SIG-M5 (cell line): ENCODE results near the gene DCST1.

Experiments used
- DNase-seq: peaks from one replicate; lab custom pipeline; 2025; lab: John Stamatoyannopoulos, UW

Gene DCST1

DNA sequence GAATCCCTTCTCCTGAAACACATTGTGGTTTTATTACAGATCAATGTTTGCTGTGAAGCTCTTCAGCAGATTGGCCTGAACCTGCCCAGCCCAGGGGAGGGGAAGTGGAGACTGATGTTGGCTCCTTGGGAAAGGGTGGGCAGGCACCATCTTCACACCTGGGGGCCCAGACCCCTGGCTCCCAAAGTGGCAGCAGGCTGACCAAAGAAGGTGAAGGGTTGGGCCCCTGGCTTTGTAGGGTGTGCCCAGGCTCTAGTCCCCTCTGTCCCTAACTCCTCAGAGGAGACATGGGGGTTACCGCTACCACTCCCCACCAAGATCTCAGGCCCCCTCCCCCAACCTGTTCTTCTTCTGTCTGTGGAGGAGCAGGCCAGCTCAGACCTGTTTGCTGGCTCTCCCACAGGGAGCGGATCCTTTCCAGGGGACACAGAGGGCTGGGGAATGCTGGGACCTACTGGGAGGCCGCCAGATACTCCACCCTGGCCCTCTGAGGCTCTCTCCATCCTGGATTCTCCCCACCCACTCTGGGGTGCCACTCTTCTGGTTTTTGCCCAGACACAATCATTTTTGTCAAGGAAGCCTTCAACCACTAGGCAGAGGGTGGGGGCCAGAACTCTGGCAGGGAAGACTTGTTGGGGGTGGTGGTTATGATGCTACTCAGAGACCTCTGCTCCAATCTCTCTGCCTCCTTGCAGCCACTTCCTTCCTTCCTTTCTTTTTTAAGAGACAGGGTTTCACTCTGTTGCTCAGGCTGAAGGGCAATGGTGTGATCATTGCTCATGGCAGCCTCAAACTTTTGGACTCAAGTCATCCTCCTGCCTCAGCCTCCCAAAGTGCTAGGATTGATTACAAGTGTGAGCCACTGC is 40.0 kb downstream of the DCST1 start:
- DNase-seq: no peak

- DNase-seq: no peak
Measured at GRCh38 chr1:155075535-155075934, 41.9 kb downstream of the DCST1 start.

DNA sequence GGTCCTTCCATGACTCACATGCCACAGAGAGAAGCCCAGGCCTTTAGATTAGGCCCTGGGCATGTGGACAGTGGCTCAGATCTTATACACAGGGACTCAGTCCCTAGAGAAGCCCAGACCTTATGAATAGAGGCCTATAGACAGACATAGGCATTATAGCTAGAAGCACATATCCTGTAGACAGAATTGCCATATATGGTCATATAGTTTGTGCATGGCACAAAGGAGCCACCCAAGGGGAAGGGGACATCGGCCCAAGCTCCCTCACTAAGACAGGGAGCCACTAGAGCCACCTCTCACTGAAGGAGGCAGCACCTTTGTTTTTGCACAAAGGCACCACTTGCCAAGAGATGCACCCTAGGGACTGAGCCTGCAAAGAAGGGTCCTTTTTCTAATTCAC is 42.7 kb downstream of the DCST1 start:
- DNase-seq: no peak

DNA sequence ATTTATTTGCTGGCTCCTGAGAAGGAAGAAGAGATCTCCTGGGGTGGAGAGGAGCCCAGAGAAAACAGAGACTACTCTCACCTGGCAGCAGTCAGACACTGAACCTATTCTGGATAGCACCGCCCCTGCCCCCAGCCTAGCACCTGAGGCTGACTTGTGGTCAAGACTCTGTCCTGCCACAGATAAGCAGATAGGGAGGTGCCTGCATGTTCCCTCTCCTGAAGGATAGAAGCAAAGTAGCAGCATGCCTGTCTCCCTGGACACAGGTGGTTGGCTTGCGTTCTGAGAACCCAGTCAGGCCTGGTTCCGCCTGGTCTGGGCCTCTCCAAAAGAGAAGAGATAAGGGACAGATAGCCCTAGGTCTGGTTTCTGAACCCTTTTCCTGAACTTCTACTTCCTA is 43.7 kb downstream of the DCST1 start:
- DNase-seq: no peak

GRCh38 chr1:155077758-155078445 is 44.3 kb downstream of the DCST1 start:
- DNase-seq: no peak

- no peak for DNase-seq
Measured at GRCh38 chr1:155078469-155079209, 45.0 kb downstream of the DCST1 start, which contains the start of gene EFNA3. EFNA3 (plus strand) TSS chr1:155078837; CDS start chr1:155078942, 105 bp downstream.

- DNase-seq: no peak
Measured at GRCh38 chr1:155079210-155079486, 45.5 kb downstream of the DCST1 start.

- DNase-seq: no peak
Measured at GRCh38 chr1:155079487-155080311, 46.1 kb downstream of the DCST1 start.

- DNase-seq: no peak
Measured at GRCh38 chr1:155080312-155081228, 46.9 kb downstream of the DCST1 start.

DNA sequence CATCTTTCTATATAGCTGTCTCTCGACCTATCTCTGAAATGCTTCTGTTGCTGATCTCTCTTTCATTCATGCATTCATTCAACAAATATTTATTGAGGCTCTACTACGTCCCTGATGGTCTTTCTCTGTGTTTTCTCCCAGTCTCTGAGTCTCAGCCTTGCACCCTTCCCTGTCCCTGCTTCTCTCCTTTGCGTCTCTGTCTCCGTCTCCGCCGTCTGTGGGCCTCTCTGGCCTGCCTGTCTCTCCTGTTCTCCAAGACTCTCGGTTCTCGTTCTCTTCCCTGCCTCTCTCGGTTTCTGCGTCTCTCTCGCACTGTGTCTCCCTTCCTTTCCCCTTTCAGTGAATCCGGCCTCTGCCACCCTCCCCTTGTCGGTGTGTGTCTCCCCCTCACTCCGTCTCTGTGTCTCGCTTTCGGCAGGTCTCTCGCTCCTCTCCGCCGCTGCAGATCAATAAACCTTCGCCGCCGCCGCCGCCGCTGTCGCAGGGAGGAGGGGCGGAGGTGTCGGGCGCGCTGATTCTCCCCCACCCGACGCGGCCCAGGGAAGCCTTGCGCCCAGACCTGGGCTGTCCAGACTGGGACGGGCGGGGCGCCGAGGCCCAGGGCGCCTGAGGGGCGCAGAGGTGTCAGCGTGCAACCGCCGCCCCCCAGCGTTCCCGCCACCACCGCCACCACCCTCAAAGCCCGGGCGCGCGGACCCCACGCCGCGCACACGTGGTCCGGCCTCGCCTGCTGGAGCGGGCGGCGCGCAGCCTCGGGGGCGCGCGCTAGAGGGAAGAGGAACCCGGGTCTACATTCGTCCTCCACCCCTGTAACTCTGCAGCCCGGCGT is 48.1 kb downstream of the DCST1 start:
- DNase-seq: no peak

DNA sequence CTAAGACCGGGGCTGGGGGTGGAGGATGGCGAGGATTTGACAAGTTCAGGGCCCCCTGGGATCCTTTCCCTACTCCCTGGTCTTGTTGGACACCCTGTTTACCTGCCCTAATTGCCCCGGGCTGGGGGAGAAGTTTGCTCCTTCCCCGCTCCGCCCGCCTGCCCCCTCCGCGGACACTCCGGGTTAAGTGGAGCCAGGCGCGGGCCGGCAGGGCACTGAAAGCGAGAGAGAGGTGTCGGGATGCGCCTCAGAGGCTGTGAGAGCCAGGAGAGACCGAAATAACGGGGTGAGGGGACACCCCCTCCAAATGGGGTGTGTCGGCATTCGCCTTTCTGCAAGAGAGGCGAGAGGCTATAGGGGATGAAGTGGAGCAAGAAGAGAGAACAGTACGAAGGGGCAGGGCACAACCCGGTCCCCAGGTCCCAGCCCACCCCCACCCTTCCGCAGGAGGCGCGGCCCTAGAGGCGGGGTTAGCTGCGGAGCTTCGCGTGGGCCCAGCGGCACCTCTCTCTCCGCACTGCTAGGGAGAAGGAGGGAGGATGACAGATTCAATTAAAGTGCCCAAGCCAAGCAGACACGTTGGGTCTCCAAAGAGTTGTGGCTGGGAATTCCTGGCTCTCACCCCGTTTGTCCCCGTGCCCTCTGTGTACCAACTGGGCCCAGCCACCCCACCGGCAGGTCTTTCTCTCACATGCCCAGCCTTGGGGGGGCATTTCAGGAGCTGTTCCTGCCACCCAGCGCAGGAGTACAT is 48.9 kb downstream of the DCST1 start:
- DNase-seq: no peak

- DNase-seq: no peak
Measured at GRCh38 chr1:155083052-155083541, 49.5 kb downstream of the DCST1 start.

GRCh38 chr1:155083865-155084721 is 50.5 kb downstream of the DCST1 start:
- DNase-seq: no peak

GRCh38 chr1:155084722-155085503 is 51.3 kb downstream of the DCST1 start:
- DNase-seq: peak; percentile 89

GRCh38 chr1:155085504-155086127 is 52.0 kb downstream of the DCST1 start:
- no peak for DNase-seq

DNA sequence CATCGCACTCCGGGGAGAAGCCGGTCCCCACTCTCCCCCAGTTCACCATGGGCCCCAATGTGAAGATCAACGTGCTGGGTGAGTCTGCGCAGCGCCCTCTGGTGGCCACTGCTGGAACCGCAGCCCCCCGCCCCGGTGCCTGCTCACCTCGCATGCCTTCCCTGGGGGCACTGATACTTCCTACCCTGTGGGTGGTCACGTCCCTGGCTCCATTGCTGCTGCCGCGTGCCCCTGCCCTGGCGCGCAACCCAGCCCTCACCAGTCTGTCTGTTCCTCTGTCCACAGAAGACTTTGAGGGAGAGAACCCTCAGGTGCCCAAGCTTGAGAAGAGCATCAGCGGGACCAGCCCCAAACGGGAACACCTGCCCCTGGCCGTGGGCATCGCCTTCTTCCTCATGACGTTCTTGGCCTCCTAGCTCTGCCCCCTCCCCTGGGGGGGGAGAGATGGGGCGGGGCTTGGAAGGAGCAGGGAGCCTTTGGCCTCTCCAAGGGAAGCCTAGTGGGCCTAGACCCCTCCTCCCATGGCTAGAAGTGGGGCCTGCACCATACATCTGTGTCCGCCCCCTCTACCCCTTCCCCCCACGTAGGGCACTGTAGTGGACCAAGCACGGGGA is 52.6 kb downstream of the DCST1 start:
- no peak for DNase-seq
